IMR-90 (cell line): ENCODE data around the gene CD19. TPM values are rescaled to one million over a fixed set of nuclear protein-coding genes. Genes with fewer than 3 reads are reported as not detected.

Experiments used
- ATAC-seq: fragments of 200-7000 bp; cut with Tn5 transposase; 2 replicates; pipeline ENCODE4 v1.9.1; 2020; ENCODE audit warnings: low read depth, mild to moderate bottlenecking, moderate library complexity
- BruUV-seq: library from RNA; stranded (reverse); fragments of 400-500 nt; replicated peaks from 2 replicates; lab custom pipeline; 2021; lab: Mats Ljungman, UMichigan
- CTCF ChIA-PET: fragments of 300-600 bp; formaldehyde crosslinking; extraction: SDS; loops from one replicate; lab custom pipeline; 2021; ENCODE audit warnings: antibody characterized with exemption; lab: Yijun Ruan, JAX
- POLR2A ChIA-PET: fragments of 300-600 bp; sonication (Branson Sonifier 250); formaldehyde crosslinking; loops from one replicate; lab custom pipeline; 2022; ENCODE audit warnings: antibody characterized with exemption; ENCODE audit not compliant: unreplicated experiment; lab: Charles Lee
- DNase-seq: peaks from one replicate; pipeline ENCODE4 v3.0.0; 2013
- H2AFZ ChIP-seq: replicated peaks from 2 replicates; pipeline ENCODE3; 2013; ENCODE audit warnings: low read length, mild to moderate bottlenecking; ENCODE audit not compliant: poor library complexity
- H2AK5ac ChIP-seq: 2 replicates; pipeline ENCODE4 v1.6.1; 2013; ENCODE audit warnings: low read depth, low read length, inconsistent platforms
- H2AK9ac ChIP-seq: replicated peaks from 2 replicates; pipeline ENCODE3; 2013; ENCODE audit warnings: mild to moderate bottlenecking, low read depth, low read length, moderate library complexity; ENCODE audit not compliant: poor library complexity
- H2BK120ac ChIP-seq: 2 replicates; pipeline ENCODE4 v1.6.1; 2013; ENCODE audit warnings: low read depth, low read length, inconsistent platforms
- H2BK15ac ChIP-seq: 3 replicates; pipeline ENCODE4 v1.6.1; 2013; ENCODE audit warnings: low read depth, low read length, inconsistent platforms
- H2BK20ac ChIP-seq: 2 replicates; pipeline ENCODE4 v1.6.1; 2013; ENCODE audit warnings: low read depth, mild to moderate bottlenecking, inconsistent platforms, low read length, moderate library complexity
- H2BK5ac ChIP-seq: 2 replicates; pipeline ENCODE4 v1.6.1; 2013; ENCODE audit warnings: mild to moderate bottlenecking, low read depth, low read length, inconsistent platforms; ENCODE audit not compliant: poor library complexity, severe bottlenecking
- H3K14ac ChIP-seq: replicated peaks from 2 replicates; pipeline ENCODE4 v1.6.1; 2013; ENCODE audit warnings: low read depth, low read length, inconsistent platforms
- H3K18ac ChIP-seq: 2 replicates; pipeline ENCODE4 v1.6.1; 2013; ENCODE audit warnings: low read depth, low read length, control low read depth
- H3K23ac ChIP-seq: 2 replicates; pipeline ENCODE4 v1.6.1; 2013; ENCODE audit warnings: low read depth, low read length, inconsistent platforms
- H3K27ac ChIP-seq: 2 replicates; pipeline ENCODE4 v1.5.1; 2013; ENCODE audit warnings: mild to moderate bottlenecking, control low read depth, low read length; ENCODE audit not compliant: insufficient read depth
- H3K27me3 ChIP-seq: 2 replicates; pipeline ENCODE4 v1.6.1; 2013; ENCODE audit warnings: low read length; ENCODE audit not compliant: control insufficient read depth, insufficient read depth
- H3K36me3 ChIP-seq: 2 replicates; pipeline ENCODE4 v1.6.1; 2013; ENCODE audit warnings: low read length, mixed read lengths; ENCODE audit not compliant: control insufficient read depth, insufficient read depth
- H3K4ac ChIP-seq: 2 replicates; pipeline ENCODE4 v1.6.1; 2013; ENCODE audit warnings: low read depth, low read length, inconsistent platforms
- H3K4me1 ChIP-seq: 2 replicates; pipeline ENCODE4 v1.6.1; 2013; ENCODE audit warnings: low read length, mixed read lengths; ENCODE audit not compliant: control insufficient read depth, insufficient read depth
- H3K4me2 ChIP-seq: 2 replicates; pipeline ENCODE4 v1.6.1; 2013; ENCODE audit warnings: low read depth, mild to moderate bottlenecking, control low read depth, low read length, moderate library complexity
- H3K4me3 ChIP-seq: 2 replicates; pipeline ENCODE4 v1.5.1; 2013; ENCODE audit warnings: low read depth, mild to moderate bottlenecking, control low read depth, low read length, moderate library complexity; ENCODE audit not compliant: insufficient read depth
- H3K56ac ChIP-seq: 2 replicates; pipeline ENCODE4 v1.6.1; 2013; ENCODE audit warnings: low read length, inconsistent platforms; ENCODE audit not compliant: insufficient read depth; ENCODE audit errors: extremely low read depth
- H3K79me1 ChIP-seq, 2 experiments: 2 replicates each; pipeline ENCODE4 v1.6.1; 2013; ENCODE audit warnings: low read length in 2 of 2, inconsistent platforms in 1 of 2, low read depth in 1 of 2
- H3K9ac ChIP-seq: 2 replicates; pipeline ENCODE4 v1.6.1; 2013; ENCODE audit warnings: low read depth, low read length, control low read depth
- H3K9me1 ChIP-seq: 2 replicates; pipeline ENCODE4 v1.6.1; 2013; ENCODE audit warnings: low read length, inconsistent platforms; ENCODE audit not compliant: insufficient read depth
- H3K9me3 ChIP-seq: 2 replicates; pipeline ENCODE4 v1.6.1; 2013; ENCODE audit warnings: low read length; ENCODE audit not compliant: control insufficient read depth, insufficient read depth
- H4K20me1 ChIP-seq: 2 replicates; pipeline ENCODE4 v1.6.1; 2013; ENCODE audit warnings: low read length, inconsistent platforms; ENCODE audit not compliant: insufficient read depth
- H4K5ac ChIP-seq: 2 replicates; pipeline ENCODE4 v1.6.1; 2013; ENCODE audit warnings: mild to moderate bottlenecking, low read depth, low read length, control low read depth
- H4K8ac ChIP-seq, 2 experiments: 2 replicates each; pipeline ENCODE4 v1.6.1; 2013; ENCODE audit warnings: low read depth in 2 of 2, low read length in 2 of 2, control low read depth in 1 of 2, inconsistent platforms in 1 of 2
- H4K91ac ChIP-seq: 2 replicates; pipeline ENCODE4 v1.6.1; 2013; ENCODE audit warnings: low read depth, low read length, inconsistent platforms; ENCODE audit not compliant: insufficient read depth
- FOS ChIP-seq: fragments of 150-350 bp; IDR thresholded peaks from 2 replicates; pipeline ENCODE4 v1.6.1; 2016; ENCODE audit warnings: low read depth, low read length
- MXI1 ChIP-seq: IDR thresholded peaks from 2 replicates; pipeline ENCODE4 v1.6.1; 2012; ENCODE audit warnings: low read depth, mild to moderate bottlenecking, low read length, moderate library complexity, borderline replicate concordance
- NFE2L2 ChIP-seq: fragments of 150-350 bp; IDR thresholded peaks from 2 replicates; pipeline ENCODE4 v1.6.1; 2016; ENCODE audit warnings: low read depth, mild to moderate bottlenecking, low read length
- RFX5 ChIP-seq: IDR thresholded peaks from 2 replicates; pipeline ENCODE4 v1.8.0; 2012; ENCODE audit warnings: low read depth, mild to moderate bottlenecking, low read length, moderate library complexity
- SMC3 ChIP-seq: fragments of 150-350 bp; IDR thresholded peaks from 2 replicates; pipeline ENCODE4 v1.6.1; 2016; ENCODE audit warnings: low read depth, mild to moderate bottlenecking, antibody characterized with exemption, low read length, moderate library complexity
- WGBS, 2 experiments: methylation state at CpG; one replicate each; pipeline versions ENCODE4 v1.1.5 to v1.1.7; 2013; ENCODE audit warnings: missing lambda C conversion rate in 2 of 2; ENCODE audit not compliant: insufficient read length in 1 of 2; ENCODE audit errors: extremely low coverage in 2 of 2; 5-methylcytosine and 5-hydroxymethylcytosine counted together
- dilution Hi-C: fragments of 300-500 bp; cut with HindIII; formaldehyde crosslinking; loops from one replicate; pipeline ENCODE4 v1.14.3; 2018; ENCODE audit warnings: low sequenced_read_pairs; ENCODE audit not compliant: unreplicated experiment
- in situ Hi-C: fragments of 300-500 bp; cut with MboI; formaldehyde crosslinking; loops from 3 replicates; pipeline ENCODE4 v1.14.3; 2019; ENCODE audit warnings: low sequenced_read_pairs, inconsistent platforms, mixed read lengths
- intact Hi-C: fragments of 100-400 bp; cut with micrococcal nuclease; formaldehyde crosslinking; loops from 2 replicates; pipeline ENCODE4 v1.10.0; 2022
- polyA plus RNA-seq, 3 experiments: library from polyadenylated mRNA; depleted of rRNA; stranded (reverse); fragments of >200 nt; gene quantifications; 2 replicates each; pipeline ENCODE4 v1.2.3, GENCODE V29; 2012; ENCODE audit warnings: low replicate concordance in 1 of 3
- total RNA-seq: library from RNA; depleted of rRNA; stranded (reverse); fragments of >200 nt; gene quantifications from 2 replicates; pipeline ENCODE4 v1.2.3, GENCODE V29; 2012

The CD19 gene
- total and polyA plus RNA-seq, 2 of the 4 experiments (the other 2 are of a cell fraction), result not detected

GRCh38 chr16:28899882-28900590 lies 31.7 kb upstream of the CD19 start:
- Histone ChIP-seq H2BK5ac (peak overlapping the region; percentile 5), H4K8ac (0 out of 4 replicates have a peak overlapping the region, but pooled peaks of 1 of the 2 experiments have one; percentile 33), H2AK9ac (no peak overlapping the region), H4K91ac (no peak overlapping the region; the same call in 1 of the 2 replicates), H3K36me3 (peaks cover 2% of the 10 kb centered on the region; the same call in 1 of the 2 replicates), H2BK15ac (no peak overlapping the region), H3K4ac (no peak overlapping the region; the same call in 1 of the 2 replicates), H3K14ac (no peak overlapping the region; the same call in 1 of the 2 replicates), H3K9me1 (no peaks in the 10 kb centered on the region), H2BK20ac (no peak overlapping the region), H3K4me3 (no peak overlapping the region), H3K18ac (no peak overlapping the region), H3K4me2 (no peak overlapping the region), H3K27me3 (no peaks in the 10 kb centered on the region), H4K20me1 (no peaks in the 10 kb centered on the region), H2AFZ (no peak overlapping the region), H2AK5ac (no peak overlapping the region), H3K23ac (no peak overlapping the region), H3K4me1 (no peaks in the 10 kb centered on the region), H3K9me3 (no peaks in the 10 kb centered on the region), H3K56ac (no peak overlapping the region), H3K9ac (no peak overlapping the region), H2BK120ac (no peak overlapping the region), H3K79me1 (no peaks in the 10 kb centered on the region), H3K27ac (no peak overlapping the region), H4K5ac (no peak overlapping the region)
- ChIA-PET POLR2A (no interaction called here), CTCF (no interaction called here)
- in situ Hi-C loops, result no loop called here
- WGBS, 2 experiments, result 92% methylated on average over 4 of the region's 11 CpGs; no CpG with 5 or more reads in 1 of the 2 experiments
- no TSS peak for BruUV-seq
- dilution Hi-C loops, result no loop called here
- ATAC-seq (no peak), DNase-seq (no peak)
- intact Hi-C loops, result no loop called here
- TF ChIP-seq FOS (no peak), SMC3 (no peak), RFX5 (no peak), MXI1 (no peak), NFE2L2 (no peak)
